Right lobe of liver (tissue), 4 donors: ENCODE data around the gene SEC22A.

ENCODE experiments used
- POLR2A ChIP-seq: fragments of 450-650 bp; IDR thresholded peaks from one replicate; pipeline ENCODE4 v1.6.1; 2017; ENCODE audit warnings: antibody characterized with exemption, mild to moderate bottlenecking
- TF ChIP-seq, protein P1 (sequence below), 4 donors: fragments of 200-600 bp in 3 of 4; fragments of 450-650 bp in 1 of 4; IDR thresholded peaks; one replicate each; pipeline versions ENCODE4 v1.5.1 to v1.8.0; 2016 to 2022; ENCODE audit warnings: antibody characterized with exemption in 4 of 4, mild to moderate bottlenecking in 2 of 4
- donor health status: DM: no; HTN: no; CAD: no.
- donor health status: DM: no; HTN: no; CAD: no.
- donor health status: DM: no; HTN: yes; CAD: no.

DNA sequence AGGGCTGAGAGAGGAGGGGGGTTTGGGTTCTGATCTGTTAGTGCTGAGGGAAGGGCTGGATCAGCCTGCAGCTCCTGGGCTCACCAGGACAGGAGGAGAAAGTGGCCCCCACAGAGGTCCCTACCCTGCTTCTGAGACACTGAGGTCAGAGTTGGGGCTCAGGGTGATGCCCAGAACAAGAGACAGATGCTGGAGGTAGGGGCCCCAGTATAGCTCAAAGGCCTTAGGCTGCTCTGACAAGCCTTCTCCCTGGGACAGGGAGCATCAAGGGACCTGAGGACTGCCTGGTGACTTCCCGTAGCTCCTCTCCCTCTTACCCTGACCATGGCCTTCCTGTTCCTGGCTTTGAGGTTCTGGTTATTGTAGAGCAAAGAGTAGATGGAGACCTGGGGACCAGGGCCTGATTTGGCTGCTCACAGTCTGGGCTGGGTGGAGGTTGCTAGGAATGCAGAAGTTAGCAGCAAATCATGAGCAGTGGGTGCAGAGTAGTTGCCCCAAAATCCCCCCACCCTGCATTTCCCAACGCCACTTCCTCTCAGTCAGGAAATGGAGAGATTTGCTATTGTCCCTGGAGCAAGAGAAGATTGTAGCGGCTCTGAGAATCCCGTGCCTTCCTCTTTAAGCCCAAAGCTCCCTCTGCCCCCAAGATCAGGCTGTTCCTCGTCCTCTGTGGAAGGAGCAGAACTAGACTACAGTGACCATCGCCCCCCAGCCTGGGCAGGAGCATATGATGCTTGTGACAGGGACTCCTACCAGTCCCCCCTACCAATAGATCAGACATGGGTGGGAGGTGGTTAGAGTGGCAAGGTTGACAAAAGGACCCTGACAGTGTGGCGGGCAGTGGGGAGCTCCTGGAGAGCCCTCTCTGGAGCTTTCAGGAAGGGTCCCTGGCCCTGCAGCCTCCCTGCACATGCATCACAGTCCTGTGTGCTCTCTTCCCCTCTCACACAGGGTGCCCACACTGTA is 47.4 kb upstream of the SEC22A start:
- no peak for TF ChIP-seq POLR2A
- TF ChIP-seq, protein P1, sequence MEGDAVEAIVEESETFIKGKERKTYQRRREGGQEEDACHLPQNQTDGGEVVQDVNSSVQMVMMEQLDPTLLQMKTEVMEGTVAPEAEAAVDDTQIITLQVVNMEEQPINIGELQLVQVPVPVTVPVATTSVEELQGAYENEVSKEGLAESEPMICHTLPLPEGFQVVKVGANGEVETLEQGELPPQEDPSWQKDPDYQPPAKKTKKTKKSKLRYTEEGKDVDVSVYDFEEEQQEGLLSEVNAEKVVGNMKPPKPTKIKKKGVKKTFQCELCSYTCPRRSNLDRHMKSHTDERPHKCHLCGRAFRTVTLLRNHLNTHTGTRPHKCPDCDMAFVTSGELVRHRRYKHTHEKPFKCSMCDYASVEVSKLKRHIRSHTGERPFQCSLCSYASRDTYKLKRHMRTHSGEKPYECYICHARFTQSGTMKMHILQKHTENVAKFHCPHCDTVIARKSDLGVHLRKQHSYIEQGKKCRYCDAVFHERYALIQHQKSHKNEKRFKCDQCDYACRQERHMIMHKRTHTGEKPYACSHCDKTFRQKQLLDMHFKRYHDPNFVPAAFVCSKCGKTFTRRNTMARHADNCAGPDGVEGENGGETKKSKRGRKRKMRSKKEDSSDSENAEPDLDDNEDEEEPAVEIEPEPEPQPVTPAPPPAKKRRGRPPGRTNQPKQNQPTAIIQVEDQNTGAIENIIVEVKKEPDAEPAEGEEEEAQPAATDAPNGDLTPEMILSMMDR (IDR thresholded peaks at IDR 0.05): no peak
